Stimulated activated CD4-positive, alpha-beta T cell treated with anti-CD3 and anti-CD28 coated beads, Interleukin-1b, Interleukin-23, amount 100 ng/mL, for 4 hours (primary cell): ENCODE data around the gene FSTL4.

ENCODE experiments used
- DNase-seq, 2 donors: peaks; one replicate each; pipeline ENCODE4 v3.0.0-alpha.2; 2020; ENCODE audit warnings: low read depth in 2 of 2

The FSTL4 gene

DNA sequence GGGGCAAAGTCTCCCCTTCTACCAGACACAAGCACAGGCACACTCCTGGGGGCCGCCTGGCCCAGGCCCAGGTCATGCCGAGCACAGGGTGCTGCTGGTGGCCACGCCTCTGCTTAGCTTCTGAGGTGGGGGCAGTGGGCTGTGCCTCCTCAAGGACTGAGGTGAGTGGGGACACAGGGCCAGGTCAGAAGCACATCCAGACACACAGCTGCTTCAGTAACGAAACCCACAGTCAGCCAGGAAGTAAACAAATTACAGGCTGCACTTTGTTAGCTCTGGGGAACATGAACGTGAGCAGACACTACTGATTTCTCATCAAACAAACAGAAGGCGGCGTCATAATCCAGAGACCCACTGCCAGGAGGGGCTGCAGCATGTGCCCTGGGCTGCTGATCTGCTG, 368.1 kb downstream of the FSTL4 start:
- no peak for DNase-seq

DNA sequence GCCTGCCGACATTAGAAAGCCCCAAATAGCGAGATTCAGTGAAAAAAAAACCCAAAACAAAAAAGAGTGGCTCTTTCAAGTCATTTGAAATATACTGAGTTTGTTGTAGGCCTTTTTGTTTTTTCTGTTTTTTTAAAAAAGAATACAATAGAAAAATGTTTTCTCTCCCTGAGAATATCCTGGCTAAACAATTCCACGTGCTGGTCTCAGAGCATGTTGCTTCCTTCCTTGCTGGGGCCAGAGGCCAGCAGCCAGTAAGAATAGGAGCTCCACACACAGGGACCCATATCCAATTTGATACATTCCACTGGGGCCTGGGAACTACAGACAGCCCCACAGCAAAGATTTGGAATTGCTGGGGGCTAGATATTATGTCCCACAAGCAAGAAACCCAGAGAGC, 369.1 kb downstream of the FSTL4 start:
- no peak for DNase-seq

DNA sequence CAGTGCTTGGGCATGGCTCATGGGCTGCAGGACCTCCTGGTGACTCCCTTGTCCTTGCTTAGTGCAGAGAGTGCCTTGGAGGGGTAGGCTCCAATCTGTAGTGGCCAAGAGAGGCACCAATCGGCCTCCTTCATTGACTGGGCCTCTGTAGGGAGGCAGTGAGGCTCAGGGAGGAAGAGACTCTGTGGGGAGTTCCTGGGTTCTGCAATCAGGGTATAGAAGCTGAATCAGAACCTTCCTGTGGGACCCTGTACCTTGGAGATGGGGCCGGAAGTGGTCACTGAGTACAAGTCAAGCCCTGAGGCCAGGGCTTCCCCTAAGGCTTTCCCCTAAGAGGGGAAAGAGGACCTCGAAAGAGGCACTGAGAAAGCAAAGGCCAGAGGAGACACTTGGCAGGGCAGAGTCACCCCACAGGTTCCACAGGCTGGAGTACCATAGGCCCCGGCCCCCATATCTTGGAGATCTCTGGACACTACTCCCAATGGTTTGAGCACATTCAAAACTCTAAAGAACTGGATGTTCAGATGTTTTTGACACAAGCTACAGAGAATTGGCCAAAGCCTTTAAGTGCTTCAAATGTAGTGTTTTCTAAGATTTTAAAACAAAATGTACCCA, 370.0 kb downstream of the FSTL4 start:
- no peak for DNase-seq

DNA sequence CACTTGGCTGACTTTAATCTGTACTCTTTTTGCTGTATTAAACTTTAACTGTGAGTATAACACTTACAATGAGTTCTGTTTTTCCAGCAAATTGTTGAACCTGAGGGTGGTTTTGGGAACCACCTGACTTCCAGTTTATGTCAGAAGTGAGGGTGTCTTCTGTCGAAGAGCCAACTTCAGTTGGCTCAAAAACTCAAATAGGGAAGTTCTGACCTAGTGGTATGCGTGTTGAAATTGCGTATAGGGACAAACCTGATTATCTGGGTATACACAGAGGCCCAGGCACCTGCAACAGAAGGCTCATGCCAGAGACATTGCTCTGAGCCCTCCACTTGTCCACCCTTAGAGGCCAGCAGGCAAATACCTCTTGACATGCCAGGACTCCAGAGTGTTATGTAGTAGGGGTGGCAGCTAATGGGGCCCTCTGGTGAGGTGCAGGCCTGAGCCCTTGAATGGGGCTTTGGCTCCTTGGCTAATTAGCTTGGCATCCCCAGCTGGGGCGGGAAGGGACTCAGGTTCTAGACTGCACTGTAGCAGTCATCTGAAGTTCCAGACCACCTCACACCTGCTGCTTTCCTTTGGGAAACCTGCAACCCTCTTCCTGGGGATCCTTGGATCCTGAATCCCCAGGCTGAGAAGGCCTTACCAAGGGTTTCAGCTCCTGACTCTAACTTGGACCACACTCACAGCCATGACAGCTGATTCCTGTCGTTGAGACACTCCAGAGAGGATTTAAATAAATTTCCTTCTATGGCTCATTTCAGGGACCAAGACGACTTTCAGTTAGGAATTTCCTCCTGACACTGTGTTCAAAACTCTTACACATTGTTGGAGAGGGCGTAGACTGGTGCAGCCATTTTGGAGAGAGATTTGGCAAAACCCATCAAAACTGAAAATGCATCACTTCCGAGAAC, 370.9 kb downstream of the FSTL4 start:
- DNase-seq: no peak

DNA sequence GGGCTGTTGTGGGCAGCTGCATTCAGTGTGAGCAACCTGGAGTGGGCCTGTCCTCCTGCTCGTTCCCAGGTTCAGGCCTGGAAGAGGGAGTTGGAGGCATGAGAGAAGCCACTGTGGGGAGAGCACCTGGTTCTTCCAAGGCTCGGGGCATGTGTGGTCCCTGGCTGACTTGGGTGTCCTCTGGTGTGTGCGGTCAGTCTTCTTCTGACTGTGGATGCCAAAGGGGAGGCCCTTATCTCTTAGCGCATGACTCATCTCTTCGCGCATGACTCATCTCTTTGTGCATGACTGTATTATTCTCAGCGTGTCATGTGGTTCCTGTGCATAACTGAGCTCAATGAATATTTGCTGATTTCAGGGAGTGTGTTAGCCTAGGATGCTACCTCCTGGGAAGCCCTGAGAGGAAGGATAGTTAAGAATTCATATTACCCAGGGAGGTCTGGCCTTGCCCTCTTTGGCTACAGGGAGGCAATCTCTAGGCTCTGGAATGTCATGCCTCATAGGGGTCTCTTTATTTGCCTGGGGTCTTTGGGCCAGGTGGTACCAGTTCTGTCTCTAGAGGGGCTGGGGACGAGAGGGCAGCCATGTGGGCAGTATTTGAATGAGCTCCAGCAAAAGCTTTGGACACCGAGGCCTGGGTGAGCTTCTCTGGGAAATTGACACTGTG, 371.8 kb downstream of the FSTL4 start:
- DNase-seq: no peak

DNA sequence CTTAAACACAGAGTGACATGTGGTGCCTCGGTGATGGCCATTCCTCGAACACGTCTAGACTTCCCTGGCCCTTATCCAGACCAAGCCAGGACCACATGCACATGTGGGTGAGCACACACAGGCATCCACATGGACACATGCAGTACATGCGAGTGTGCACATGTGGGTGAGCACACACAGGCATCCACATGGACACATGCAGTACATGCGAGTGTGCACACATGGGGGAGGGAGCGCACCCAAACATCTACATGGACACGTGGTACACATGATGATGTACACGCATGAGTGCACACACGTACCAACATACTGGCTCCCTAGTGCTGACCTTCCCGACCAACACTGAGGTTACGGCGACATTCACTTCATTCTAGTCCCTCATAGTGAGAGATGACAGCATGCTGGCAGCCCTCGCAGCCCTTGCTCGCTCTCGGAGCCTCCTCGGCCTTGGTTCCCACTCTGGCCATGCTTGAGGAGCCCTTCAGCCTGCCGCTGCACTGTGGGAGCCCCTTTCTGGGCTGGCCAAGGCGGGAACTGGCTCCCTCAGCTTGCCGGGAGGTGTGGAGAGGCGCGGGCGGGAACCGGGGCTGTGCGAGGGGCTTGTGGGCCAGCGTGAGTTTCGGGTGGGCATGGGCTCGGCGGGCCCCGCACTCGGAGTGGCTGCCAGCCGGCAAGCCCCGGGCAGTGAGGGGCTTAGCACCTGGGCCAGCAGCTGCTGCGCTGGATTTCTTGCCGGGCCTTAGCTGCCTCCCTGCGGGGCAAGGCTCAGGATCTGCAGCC, 373.7 kb downstream of the FSTL4 start:
- no peak for DNase-seq

DNA sequence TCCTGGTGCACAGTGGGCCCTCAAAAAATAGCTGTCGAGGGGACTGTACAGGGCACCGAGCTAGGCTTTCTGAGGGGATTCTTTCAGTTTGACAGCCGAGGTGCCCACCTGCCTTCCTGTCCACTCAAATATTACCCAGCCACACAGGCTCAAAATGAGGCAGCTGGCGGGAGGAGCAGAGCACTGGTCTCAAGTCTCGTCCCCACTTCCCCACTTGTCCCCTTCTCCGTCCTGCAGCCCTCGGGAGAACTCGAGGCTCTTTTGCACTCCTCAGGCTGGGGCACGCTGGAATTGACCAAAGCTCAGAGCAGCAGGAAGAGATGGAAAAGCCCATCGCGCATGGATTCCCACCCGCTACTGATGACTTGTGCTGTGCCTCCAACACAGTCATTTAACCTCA, 375.4 kb downstream of the FSTL4 start:
- DNase-seq: no peak

DNA sequence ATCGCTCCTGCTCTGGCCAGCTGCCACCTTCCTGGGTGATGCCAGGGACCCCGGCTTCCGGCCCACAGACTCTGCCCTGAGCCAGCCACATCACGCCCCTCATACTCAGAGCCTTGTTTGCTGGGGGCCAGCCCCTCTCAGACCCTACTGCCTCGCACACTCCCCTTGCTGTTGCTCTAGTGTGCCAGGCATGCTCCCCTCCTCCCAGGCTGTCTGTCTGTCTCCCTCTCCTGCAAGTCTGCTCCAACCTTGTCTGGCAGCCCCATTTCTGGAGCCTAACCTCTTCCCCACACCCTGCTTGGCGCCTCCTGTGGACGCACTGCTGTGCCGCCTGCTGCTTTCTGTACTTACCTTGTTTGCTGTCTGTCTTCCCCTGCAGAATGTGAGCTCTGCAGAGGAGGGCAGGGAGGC, 375.8 kb downstream of the FSTL4 start:
- no peak for DNase-seq

DNA sequence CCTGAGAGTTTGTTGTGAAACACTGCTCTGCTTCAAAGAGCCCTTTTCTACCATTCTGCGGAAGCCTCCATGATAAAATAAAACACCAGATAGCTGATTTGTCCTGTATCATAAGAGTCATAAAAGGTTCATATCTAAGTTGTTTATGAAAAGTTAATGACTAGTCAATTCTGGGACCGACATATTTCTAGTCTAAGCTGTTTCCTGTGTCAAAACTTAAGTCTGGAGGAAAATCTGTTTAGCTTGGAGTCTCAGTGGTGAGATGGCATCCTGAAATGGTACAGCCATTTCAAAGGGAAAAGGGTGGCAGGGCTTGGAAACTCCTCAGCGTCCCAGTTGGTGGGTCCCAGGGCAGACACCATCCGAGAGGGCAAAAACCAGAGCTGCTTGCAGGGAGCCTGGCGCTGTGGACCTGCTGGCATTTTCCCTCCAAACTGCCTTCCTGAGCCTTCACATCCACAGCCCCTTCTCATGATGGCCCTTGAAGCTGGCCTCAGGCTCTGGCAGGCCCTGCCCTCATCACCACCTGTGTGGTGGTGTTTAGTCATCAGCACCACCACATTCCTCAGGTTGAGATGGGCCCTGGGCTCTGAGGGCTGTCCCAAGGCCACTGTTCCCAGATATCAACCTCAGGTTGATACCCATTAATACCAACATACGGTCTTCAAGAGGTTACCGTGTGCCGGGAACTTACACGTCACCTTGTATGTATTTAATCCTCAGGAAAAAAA, 376.5 kb downstream of the FSTL4 start:
- DNase-seq: no peak

DNA sequence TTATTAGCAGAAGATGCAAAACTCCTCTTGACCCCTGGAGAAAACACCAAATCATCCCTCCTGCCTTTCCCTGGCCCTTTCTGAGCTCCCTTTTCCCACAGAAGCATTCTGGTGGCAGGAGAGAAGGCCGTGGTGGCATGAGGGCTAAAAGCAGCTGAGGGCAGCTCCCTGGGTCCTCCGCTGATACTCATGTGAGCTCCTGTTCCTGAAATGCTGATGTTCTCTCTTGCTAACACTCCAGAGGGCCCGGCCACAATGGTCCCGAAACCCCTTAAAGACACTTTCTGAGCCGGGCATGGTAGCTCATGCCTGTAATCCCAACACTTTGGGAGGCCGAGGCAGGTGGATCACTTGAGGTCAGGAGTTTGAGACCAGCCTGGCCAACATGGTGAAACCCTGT, 377.4 kb downstream of the FSTL4 start:
- DNase-seq: no peak

DNA sequence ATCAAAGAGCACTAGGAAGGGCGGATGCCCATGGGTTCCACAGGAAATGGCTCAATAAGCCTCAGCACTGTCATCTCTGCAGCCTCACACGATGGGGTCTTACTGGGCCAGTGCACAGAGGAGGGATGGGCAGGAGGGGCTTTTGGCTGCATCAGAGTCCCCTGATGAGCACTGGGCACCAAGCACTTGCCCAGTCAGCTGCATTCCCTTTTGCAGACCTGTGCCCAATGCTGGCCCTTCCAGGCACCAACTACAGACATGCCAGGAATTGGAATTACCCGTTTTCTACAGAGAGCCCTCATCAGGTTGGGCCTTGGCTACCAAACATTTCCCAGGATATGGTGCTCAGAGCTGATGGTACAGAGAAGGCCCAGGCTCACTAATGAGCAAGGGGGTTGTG, 378.1 kb downstream of the FSTL4 start:
- no peak for DNase-seq

DNA sequence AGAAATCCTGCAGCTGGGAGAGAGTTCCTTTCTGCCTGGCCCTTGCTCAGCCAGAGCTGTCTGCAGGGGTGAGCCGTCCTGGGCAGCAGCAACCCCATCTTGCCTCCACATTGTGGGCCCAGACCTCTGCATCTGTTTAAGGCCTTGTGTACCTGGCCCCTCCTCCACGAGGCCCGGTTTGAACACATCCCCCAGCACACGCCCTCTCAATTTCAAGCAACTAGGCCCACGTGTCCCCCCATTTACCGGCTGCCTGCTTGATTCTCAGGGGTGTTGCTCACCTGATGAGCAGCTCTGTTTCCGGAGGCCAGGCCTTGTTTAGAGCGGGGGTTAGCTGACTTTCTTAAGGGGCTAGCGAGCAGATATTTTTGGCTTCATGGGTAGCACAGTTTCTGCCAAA, 378.7 kb downstream of the FSTL4 start:
- DNase-seq: no peak

DNA sequence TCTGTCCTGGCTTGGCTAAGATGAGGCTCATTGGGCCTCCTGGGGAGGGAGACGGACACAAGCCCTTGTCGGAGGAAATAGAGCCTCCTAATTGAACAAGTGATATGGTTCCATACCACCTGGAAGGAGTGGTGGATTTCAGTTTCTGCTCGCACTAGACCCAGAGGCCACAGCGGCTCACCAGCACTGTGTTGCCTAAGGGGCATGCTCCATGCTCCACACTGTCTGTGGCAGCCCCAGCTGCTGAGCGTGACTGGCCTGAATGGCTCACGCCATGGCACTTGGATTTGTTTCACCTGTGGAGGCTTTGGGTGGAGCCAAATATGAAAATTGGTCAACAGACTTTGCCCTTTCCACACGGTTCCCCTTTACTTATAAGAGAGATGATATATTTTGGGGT, 379.4 kb downstream of the FSTL4 start:
- DNase-seq: no peak

DNA sequence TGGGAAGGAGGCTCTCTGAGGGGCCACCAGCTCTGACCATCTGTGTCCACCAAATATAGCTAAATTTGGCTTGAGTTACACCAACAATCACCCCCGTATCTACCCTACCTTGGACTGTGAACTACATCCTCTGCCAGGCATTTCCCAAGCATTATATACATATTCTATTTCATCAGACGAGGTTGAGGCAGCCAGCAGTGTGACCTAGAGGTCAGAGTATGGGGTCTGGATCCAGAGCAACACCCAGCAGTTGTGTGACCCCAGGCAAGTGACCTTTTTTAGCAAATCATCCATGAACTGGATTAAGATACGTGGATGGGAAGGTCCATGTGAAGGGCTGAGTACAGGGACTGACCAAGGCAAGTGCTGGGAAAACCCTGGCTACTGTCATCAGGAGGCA, 379.9 kb downstream of the FSTL4 start:
- no peak for DNase-seq

DNA sequence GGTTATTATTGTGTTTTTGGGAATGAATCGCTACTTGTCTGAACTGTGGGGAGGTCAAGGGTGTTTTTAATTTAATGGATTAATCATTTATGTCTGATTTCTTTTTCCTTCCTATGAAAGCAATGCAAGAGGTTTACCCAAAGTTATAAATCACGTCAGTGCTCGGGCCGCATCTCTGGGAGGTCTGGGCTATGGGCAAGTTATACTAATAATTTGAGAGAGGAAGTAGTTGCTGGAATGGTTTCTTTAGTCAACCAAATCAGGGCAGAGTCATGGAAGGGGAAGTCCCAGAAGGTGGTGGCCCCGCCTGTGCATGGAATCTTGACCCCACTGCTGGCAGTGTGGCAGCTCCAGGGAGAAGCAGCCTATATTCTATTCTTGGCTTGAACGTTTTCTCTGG, 380.3 kb downstream of the FSTL4 start:
- no peak for DNase-seq

DNA sequence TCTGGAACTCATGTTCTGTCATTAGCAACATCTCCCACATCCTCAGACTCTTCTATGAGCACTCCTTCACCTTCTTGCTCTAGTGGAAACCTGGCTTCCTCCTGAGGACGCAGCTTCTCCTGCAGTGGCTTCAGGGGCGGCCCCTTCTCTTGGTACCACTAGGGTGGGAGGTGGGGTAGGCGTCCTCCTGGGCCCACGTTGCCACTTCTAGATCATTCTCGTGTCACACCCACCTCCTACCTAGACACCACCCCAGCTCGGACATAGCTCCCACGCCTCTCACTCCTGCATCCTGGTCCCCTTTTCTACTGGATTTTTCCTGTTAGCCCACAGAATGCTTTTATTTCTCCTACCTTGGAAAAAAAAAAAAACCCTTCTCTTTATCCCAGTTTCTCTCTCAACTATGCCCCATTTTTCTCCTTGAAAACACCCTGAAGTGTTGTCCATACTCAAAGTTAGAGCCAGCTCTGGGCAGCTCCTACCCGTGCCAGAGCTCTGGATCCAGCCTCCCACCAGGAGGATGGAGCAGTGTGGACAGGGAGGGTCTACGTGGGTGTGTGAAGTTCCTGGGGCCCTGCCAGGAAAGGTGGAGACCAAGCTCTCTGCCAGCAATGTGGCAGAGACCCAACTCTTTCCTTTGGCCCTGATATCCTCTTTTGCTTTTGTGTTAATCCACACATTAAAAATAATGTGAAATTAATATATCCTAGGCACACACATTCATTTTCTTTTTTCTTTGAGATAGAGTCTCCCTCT, 381.3 kb downstream of the FSTL4 start:
- no peak for DNase-seq

DNA sequence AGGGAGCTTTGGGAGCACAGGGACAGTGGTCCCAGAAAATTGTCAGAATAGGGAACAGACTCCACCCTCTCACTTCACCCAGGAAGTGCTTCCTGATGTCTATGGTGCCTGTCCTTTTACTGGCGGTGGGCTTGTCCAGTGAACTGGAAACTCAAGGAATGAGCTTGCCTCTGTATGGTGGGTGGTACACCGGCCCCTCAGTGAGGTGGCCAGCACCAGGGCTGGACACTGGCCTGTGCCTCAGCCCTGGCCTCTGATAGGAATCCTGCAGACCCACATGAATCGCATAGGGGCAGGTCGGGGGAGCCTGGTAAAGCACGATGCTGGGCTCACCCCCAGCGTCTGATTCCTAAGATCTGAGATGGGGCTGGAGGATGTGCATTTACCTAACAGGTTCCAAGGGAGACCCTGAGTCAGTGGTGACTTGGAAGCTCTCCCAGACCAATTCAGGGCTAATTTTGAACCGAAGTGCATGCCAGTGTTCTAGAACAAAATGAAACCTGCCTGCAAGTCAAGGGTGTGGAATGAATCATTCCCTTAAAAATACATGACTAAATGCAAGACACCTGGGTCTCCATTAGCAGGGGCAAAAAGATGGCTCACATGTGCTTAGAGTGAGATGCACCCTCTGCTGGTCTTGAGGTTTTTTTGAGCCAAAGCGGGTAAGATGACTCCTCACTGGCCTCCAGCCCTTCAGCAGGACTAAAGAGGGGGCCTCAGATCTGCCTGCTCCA, 382.2 kb downstream of the FSTL4 start:
- no peak for DNase-seq

DNA sequence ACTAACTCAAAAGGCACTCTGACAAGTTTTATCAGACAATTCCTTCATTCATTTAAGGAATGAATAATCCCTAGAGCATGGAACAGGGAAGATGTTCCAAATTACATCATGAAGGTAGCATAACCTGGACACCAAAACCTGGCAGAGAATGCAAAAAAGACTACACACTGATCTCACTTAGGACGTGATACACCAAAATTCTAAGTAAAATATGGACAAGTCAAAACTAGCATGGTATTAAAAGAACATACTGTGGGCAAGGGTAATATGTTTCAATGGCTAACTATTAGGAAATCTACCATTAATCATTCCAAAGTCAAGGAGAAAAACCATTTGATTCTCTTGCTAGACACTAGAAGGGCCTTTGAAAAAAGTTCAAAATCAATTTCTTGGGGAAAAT, 384.0 kb downstream of the FSTL4 start:
- DNase-seq: no peak

DNA sequence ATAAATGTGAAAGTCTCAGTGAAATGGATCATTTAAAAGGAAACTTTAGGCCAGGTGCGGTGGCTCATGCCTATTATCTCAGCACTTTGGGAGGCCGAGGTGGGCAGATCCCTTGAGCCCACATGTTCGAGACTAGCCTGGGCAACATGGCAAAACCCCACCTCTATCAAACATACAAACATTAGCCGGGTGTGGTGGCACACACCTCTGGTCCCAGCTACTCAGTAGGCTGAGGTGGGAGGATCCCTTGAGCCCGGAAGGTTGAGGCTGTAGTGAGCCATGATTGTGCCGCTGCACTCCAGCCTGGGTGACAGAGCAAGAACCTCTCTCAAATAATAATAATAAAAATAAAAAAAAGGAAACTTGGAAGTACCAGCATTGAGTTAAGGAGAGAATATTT, 384.4 kb downstream of the FSTL4 start:
- no peak for DNase-seq

DNA sequence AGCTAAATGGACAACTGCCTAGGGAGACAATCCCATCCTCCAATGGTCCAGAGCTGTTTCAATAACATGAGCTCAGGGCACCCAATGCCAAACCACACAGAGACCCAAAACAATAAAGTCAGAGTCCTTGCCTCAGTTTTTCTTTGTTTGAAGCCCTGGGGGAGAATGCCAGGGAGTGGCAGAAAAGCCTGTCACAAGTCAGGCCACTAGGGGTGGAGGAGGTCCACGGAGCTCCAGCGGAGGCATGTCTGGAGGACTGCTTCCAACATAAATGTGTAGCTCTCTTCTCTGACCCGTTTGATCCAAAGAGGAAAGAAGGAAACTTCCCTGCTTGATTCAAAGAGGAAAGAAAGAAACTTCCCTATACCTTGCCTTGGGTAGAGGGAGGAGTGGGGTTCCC, 385.3 kb downstream of the FSTL4 start:
- no peak for DNase-seq
